HepG2 (cell line): ENCODE data around the gene NOTUM. TPM values are rescaled to one million over a fixed set of nuclear protein-coding genes. Genes with fewer than 3 reads are reported as not detected.
A peak's percentile ranks its signal among the peaks of the same experiment; 100 is the strongest.

Experiments
- BRD4 ChIP-seq: sonication (generic); formaldehyde crosslinking; IDR thresholded peaks from 2 replicates; pipeline ENCODE4 v1.4.0; 2020; ENCODE audit warnings: missing genetic modification reagents
- TCF7 ChIP-seq: sonication (generic); IDR thresholded peaks from 2 replicates; pipeline ENCODE4 v1.6.1; 2016; ENCODE audit warnings: antibody characterized with exemption, low read depth
- ZNF275 ChIP-seq: sonication (generic); formaldehyde crosslinking; IDR thresholded peaks from 2 replicates; pipeline ENCODE4 v1.8.0; 2022; ENCODE audit warnings: missing genetic modification reagents, mild to moderate bottlenecking, inconsistent platforms, borderline replicate concordance
- polyA plus RNA-seq, 8 experiments: library from polyadenylated mRNA; depleted of rRNA in 3 of 8; stranded (reverse) in 7 of 8; unstranded in 1 of 8; fragments of >200 nt; fragmentation: Illumina TruSeq in 4 of 8; extraction: Trizol in 4 of 8; gene quantifications; 2 replicates each; pipeline versions ENCODE4 v1.2.1 to v1.2.3, GENCODE V29; 2011 to 2016; ENCODE audit warnings: low read depth in 4 of 8, missing spikeins in 1 of 8, mixed read lengths in 1 of 8; ENCODE audit not compliant: insufficient read depth in 1 of 8
- total RNA-seq, 5 experiments: library from RNA; depleted of rRNA; stranded (reverse); fragments of >200 nt; fragmentation: Illumina TruSeq; extraction: Trizol; gene quantifications; 2 replicates each; pipeline ENCODE4 v1.2.3, GENCODE V29; 2016; ENCODE audit warnings: low read depth in 1 of 5
- TF ChIP-seq, protein P1 (sequence below): IDR thresholded peaks from 2 replicates; pipeline ENCODE4 v1.4.0; 2020; ENCODE audit warnings: mild to moderate bottlenecking, missing genetic modification reagents
- TF ChIP-seq, protein P2 (sequence below): sonication (generic); formaldehyde crosslinking; conservative IDR thresholded peaks from 2 replicates; pipeline ENCODE4 v1.8.0; 2022; ENCODE audit warnings: mild to moderate bottlenecking, moderate library complexity, missing genetic modification reagents
- TF ChIP-seq, protein P3 (sequence below): sonication (generic); formaldehyde crosslinking; IDR thresholded peaks from 2 replicates; pipeline ENCODE4 v1.4.0; 2020; ENCODE audit warnings: missing genetic modification reagents, borderline replicate concordance
- TF ChIP-seq, protein P4 (sequence below): sonication (generic); formaldehyde crosslinking; IDR thresholded peaks from 2 replicates; pipeline ENCODE4 v1.9.0; 2021; ENCODE audit warnings: mild to moderate bottlenecking, missing genetic modification reagents
- TF ChIP-seq, protein P5 (sequence below): sonication (generic); formaldehyde crosslinking; IDR thresholded peaks from 2 replicates; pipeline ENCODE4 v1.4.0; 2020; ENCODE audit warnings: mild to moderate bottlenecking, low read depth, missing genetic modification reagents

Gene NOTUM
- total and polyA plus RNA-seq, 2 of the 13 experiments (the other 11 are each of a cell fraction or from before 2014, with no cell fraction given): 150 to 160 TPM

GRCh38 chr17:81926451-81927151 lies 34.4 kb downstream of the NOTUM start (continued):
- TF ChIP-seq ZNF275 (no peak; the same call in 1 of the 2 replicates), BRD4 (CRISPR knock-in tag) (0 out of 2 replicates have a peak, but pooled peaks have one; percentile 15), TCF7 (no peak)
- TF ChIP-seq, protein P1, sequence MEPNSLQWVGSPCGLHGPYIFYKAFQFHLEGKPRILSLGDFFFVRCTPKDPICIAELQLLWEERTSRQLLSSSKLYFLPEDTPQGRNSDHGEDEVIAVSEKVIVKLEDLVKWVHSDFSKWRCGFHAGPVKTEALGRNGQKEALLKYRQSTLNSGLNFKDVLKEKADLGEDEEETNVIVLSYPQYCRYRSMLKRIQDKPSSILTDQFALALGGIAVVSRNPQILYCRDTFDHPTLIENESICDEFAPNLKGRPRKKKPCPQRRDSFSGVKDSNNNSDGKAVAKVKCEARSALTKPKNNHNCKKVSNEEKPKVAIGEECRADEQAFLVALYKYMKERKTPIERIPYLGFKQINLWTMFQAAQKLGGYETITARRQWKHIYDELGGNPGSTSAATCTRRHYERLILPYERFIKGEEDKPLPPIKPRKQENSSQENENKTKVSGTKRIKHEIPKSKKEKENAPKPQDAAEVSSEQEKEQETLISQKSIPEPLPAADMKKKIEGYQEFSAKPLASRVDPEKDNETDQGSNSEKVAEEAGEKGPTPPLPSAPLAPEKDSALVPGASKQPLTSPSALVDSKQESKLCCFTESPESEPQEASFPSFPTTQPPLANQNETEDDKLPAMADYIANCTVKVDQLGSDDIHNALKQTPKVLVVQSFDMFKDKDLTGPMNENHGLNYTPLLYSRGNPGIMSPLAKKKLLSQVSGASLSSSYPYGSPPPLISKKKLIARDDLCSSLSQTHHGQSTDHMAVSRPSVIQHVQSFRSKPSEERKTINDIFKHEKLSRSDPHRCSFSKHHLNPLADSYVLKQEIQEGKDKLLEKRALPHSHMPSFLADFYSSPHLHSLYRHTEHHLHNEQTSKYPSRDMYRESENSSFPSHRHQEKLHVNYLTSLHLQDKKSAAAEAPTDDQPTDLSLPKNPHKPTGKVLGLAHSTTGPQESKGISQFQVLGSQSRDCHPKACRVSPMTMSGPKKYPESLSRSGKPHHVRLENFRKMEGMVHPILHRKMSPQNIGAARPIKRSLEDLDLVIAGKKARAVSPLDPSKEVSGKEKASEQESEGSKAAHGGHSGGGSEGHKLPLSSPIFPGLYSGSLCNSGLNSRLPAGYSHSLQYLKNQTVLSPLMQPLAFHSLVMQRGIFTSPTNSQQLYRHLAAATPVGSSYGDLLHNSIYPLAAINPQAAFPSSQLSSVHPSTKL (CRISPR knock-in tag): 0 out of 2 replicates have a peak, but pooled peaks have one; percentile 7
- TF ChIP-seq, protein P2, sequence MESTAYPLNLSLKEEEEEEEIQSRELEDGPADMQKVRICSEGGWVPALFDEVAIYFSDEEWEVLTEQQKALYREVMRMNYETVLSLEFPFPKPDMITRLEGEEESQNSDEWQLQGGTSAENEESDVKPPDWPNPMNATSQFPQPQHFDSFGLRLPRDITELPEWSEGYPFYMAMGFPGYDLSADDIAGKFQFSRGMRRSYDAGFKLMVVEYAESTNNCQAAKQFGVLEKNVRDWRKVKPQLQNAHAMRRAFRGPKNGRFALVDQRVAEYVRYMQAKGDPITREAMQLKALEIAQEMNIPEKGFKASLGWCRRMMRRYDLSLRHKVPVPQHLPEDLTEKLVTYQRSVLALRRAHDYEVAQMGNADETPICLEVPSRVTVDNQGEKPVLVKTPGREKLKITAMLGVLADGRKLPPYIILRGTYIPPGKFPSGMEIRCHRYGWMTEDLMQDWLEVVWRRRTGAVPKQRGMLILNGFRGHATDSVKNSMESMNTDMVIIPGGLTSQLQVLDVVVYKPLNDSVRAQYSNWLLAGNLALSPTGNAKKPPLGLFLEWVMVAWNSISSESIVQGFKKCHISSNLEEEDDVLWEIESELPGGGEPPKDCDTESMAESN (CRISPR knock-in tag): 0 out of 2 replicates have a peak, but pooled peaks have one; percentile 5
- TF ChIP-seq, protein P3, sequence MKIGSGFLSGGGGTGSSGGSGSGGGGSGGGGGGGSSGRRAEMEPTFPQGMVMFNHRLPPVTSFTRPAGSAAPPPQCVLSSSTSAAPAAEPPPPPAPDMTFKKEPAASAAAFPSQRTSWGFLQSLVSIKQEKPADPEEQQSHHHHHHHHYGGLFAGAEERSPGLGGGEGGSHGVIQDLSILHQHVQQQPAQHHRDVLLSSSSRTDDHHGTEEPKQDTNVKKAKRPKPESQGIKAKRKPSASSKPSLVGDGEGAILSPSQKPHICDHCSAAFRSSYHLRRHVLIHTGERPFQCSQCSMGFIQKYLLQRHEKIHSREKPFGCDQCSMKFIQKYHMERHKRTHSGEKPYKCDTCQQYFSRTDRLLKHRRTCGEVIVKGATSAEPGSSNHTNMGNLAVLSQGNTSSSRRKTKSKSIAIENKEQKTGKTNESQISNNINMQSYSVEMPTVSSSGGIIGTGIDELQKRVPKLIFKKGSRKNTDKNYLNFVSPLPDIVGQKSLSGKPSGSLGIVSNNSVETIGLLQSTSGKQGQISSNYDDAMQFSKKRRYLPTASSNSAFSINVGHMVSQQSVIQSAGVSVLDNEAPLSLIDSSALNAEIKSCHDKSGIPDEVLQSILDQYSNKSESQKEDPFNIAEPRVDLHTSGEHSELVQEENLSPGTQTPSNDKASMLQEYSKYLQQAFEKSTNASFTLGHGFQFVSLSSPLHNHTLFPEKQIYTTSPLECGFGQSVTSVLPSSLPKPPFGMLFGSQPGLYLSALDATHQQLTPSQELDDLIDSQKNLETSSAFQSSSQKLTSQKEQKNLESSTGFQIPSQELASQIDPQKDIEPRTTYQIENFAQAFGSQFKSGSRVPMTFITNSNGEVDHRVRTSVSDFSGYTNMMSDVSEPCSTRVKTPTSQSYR (CRISPR knock-in tag): peak; percentile 44; the same call in 1 of the 2 replicates
- TF ChIP-seq, protein P4, sequence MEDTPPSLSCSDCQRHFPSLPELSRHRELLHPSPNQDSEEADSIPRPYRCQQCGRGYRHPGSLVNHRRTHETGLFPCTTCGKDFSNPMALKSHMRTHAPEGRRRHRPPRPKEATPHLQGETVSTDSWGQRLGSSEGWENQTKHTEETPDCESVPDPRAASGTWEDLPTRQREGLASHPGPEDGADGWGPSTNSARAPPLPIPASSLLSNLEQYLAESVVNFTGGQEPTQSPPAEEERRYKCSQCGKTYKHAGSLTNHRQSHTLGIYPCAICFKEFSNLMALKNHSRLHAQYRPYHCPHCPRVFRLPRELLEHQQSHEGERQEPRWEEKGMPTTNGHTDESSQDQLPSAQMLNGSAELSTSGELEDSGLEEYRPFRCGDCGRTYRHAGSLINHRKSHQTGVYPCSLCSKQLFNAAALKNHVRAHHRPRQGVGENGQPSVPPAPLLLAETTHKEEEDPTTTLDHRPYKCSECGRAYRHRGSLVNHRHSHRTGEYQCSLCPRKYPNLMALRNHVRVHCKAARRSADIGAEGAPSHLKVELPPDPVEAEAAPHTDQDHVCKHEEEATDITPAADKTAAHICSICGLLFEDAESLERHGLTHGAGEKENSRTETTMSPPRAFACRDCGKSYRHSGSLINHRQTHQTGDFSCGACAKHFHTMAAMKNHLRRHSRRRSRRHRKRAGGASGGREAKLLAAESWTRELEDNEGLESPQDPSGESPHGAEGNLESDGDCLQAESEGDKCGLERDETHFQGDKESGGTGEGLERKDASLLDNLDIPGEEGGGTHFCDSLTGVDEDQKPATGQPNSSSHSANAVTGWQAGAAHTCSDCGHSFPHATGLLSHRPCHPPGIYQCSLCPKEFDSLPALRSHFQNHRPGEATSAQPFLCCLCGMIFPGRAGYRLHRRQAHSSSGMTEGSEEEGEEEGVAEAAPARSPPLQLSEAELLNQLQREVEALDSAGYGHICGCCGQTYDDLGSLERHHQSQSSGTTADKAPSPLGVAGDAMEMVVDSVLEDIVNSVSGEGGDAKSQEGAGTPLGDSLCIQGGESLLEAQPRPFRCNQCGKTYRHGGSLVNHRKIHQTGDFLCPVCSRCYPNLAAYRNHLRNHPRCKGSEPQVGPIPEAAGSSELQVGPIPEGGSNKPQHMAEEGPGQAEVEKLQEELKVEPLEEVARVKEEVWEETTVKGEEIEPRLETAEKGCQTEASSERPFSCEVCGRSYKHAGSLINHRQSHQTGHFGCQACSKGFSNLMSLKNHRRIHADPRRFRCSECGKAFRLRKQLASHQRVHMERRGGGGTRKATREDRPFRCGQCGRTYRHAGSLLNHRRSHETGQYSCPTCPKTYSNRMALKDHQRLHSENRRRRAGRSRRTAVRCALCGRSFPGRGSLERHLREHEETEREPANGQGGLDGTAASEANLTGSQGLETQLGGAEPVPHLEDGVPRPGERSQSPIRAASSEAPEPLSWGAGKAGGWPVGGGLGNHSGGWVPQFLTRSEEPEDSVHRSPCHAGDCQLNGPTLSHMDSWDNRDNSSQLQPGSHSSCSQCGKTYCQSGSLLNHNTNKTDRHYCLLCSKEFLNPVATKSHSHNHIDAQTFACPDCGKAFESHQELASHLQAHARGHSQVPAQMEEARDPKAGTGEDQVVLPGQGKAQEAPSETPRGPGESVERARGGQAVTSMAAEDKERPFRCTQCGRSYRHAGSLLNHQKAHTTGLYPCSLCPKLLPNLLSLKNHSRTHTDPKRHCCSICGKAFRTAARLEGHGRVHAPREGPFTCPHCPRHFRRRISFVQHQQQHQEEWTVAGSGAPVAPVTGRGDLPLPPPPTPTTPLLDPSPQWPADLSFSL (CRISPR knock-in tag): no peak
- TF ChIP-seq, protein P5, sequence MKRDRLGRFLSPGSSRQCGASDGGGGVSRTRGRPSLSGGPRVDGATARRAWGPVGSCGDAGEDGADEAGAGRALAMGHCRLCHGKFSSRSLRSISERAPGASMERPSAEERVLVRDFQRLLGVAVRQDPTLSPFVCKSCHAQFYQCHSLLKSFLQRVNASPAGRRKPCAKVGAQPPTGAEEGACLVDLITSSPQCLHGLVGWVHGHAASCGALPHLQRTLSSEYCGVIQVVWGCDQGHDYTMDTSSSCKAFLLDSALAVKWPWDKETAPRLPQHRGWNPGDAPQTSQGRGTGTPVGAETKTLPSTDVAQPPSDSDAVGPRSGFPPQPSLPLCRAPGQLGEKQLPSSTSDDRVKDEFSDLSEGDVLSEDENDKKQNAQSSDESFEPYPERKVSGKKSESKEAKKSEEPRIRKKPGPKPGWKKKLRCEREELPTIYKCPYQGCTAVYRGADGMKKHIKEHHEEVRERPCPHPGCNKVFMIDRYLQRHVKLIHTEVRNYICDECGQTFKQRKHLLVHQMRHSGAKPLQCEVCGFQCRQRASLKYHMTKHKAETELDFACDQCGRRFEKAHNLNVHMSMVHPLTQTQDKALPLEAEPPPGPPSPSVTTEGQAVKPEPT (CRISPR knock-in tag): no peak
